GM19372 (cell line): ENCODE results near the gene LSP1.
"Not testable (repeated sequence)": the region's sequence is repeated elsewhere in the genome, so short reads cannot be mapped to it uniquely, and the experiment has no call there.

Experiments
- ATAC-seq: cut with Tn5 transposase; IDR thresholded peaks from one replicate; pipeline ENCODE4 v1.9.1; 2021; ENCODE audit warnings: mild to moderate bottlenecking, low read depth, moderate library complexity; ENCODE audit not compliant: unreplicated experiment

The LSP1 gene

GRCh38 chr11:1937616-1938342 is 84.9 kb downstream of the LSP1 start:
- no peak for ATAC-seq

- ATAC-seq = no peak
These were observed 85.6 kb downstream of the LSP1 start for GRCh38 chr11:1938343-1939005.

GRCh38 chr11:1939006-1939625 is 86.2 kb downstream of the LSP1 start:
- no peak for ATAC-seq

- not testable (repeated sequence) for ATAC-seq
These were observed 86.9 kb downstream of the LSP1 start for GRCh38 chr11:1939788-1940187.
